ENCODE data around the gene MRAS.
"Not testable (repeated sequence)": the region's sequence is repeated elsewhere in the genome, so short reads cannot be mapped to it uniquely, and the experiment has no call there.

MRAS gene

GRCh38 chr3:138445236-138445635, 96.9 kb downstream of the MRAS start:
- no peak for DNase-seq (ENCODE audit: low spot score)

GRCh38 chr3:138445654-138446053, 97.3 kb downstream of the MRAS start:
- no peak for DNase-seq (ENCODE audit: low spot score)

- no peak for DNase-seq (ENCODE audit: low spot score)
Observed at GRCh38 chr3:138448631-138449030, 100.3 kb downstream of the MRAS start.

- no peak for DNase-seq (ENCODE audit: low spot score)
Observed at GRCh38 chr3:138449490-138449889, 101.1 kb downstream of the MRAS start.

- DNase-seq (ENCODE audit: low spot score): no peak
Observed at GRCh38 chr3:138450181-138450580, 101.8 kb downstream of the MRAS start.

GRCh38 chr3:138450704-138451424, 102.5 kb downstream of the MRAS start:
- no peak for DNase-seq (ENCODE audit: low spot score)

GRCh38 chr3:138451595-138452162, 103.3 kb downstream of the MRAS start:
- no peak for DNase-seq (ENCODE audit: low spot score)

- no peak for DNase-seq (ENCODE audit: low spot score)
Observed at GRCh38 chr3:138452436-138452835, 104.1 kb downstream of the MRAS start.

- DNase-seq (ENCODE audit: low spot score): not testable (repeated sequence)
Observed at GRCh38 chr3:138453940-138454339, 105.6 kb downstream of the MRAS start.
